Measurements from ENCODE around the gene OTULIN.

Gene OTULIN

GRCh38 chr5:14696851-14697250 lies 32.3 kb downstream of the OTULIN start:
- no peak overlapping the region for H3K4me3 ChIP-seq (ENCODE audit: low read length)
- TF ChIP-seq ZNF274 (IDR thresholded peaks at IDR 0.05; ENCODE audit: low read depth, low read length) = no peak

- TF ChIP-seq ZNF274 (IDR thresholded peaks at IDR 0.05; ENCODE audit: low read depth, low read length) = no peak
- no peak overlapping the region for H3K4me3 ChIP-seq (ENCODE audit: low read length)
Measured at GRCh38 chr5:14698495-14698894, 34.0 kb downstream of the OTULIN start.

- H3K4me3 ChIP-seq (ENCODE audit: low read length) = no peak overlapping the region
- TF ChIP-seq ZNF274 (IDR thresholded peaks at IDR 0.05; ENCODE audit: low read depth, low read length) = no peak
Measured at GRCh38 chr5:14699159-14699558, 34.6 kb downstream of the OTULIN start.

- H3K4me3 ChIP-seq (ENCODE audit: low read length) = no peak overlapping the region
- no peak for TF ChIP-seq ZNF274 (IDR thresholded peaks at IDR 0.05; ENCODE audit: low read depth, low read length)
Measured at GRCh38 chr5:14699807-14700400, 35.4 kb downstream of the OTULIN start.

- H3K4me3 ChIP-seq (ENCODE audit: low read length) = no peak overlapping the region
- TF ChIP-seq ZNF274 (IDR thresholded peaks at IDR 0.05; ENCODE audit: low read depth, low read length) = no peak
Measured at GRCh38 chr5:14700478-14701436, 36.2 kb downstream of the OTULIN start.

GRCh38 chr5:14701556-14701955 lies 37.0 kb downstream of the OTULIN start:
- TF ChIP-seq ZNF274 (IDR thresholded peaks at IDR 0.05; ENCODE audit: low read depth, low read length) = no peak
- H3K4me3 ChIP-seq (ENCODE audit: low read length) = no peak overlapping the region

GRCh38 chr5:14702238-14702839 lies 37.8 kb downstream of the OTULIN start:
- no peak for TF ChIP-seq ZNF274 (IDR thresholded peaks at IDR 0.05; ENCODE audit: low read depth, low read length)
- no peak overlapping the region for H3K4me3 ChIP-seq (ENCODE audit: low read length)

- TF ChIP-seq ZNF274 (IDR thresholded peaks at IDR 0.05; ENCODE audit: low read depth, low read length) = no peak
- H3K4me3 ChIP-seq (ENCODE audit: low read length) = no peak overlapping the region
Measured at GRCh38 chr5:14705556-14705955, 41.0 kb downstream of the OTULIN start.

GRCh38 chr5:14706615-14707021 lies 42.1 kb downstream of the OTULIN start:
- no peak for TF ChIP-seq ZNF274 (IDR thresholded peaks at IDR 0.05; ENCODE audit: low read depth, low read length)
- no peak overlapping the region for H3K4me3 ChIP-seq (ENCODE audit: low read length)

- H3K4me3 ChIP-seq (ENCODE audit: low read length) = no peak overlapping the region
- no peak for TF ChIP-seq ZNF274 (IDR thresholded peaks at IDR 0.05; ENCODE audit: low read depth, low read length)
Measured at GRCh38 chr5:14707811-14708390, 43.4 kb downstream of the OTULIN start.

GRCh38 chr5:14708551-14708950 lies 44.0 kb downstream of the OTULIN start:
- H3K4me3 ChIP-seq (ENCODE audit: low read length) = no peak overlapping the region
- TF ChIP-seq ZNF274 (IDR thresholded peaks at IDR 0.05; ENCODE audit: low read depth, low read length) = no peak

- TF ChIP-seq ZNF274 (IDR thresholded peaks at IDR 0.05; ENCODE audit: low read depth, low read length) = no peak
- H3K4me3 ChIP-seq (ENCODE audit: low read length) = no peak overlapping the region
Measured at GRCh38 chr5:14710313-14710994, 45.9 kb downstream of the OTULIN start.

- TF ChIP-seq ZNF274 (IDR thresholded peaks at IDR 0.05; ENCODE audit: low read depth, low read length) = no peak
Measured at GRCh38 chr5:14712131-14712530, 47.6 kb downstream of the OTULIN start.

GRCh38 chr5:14712666-14713065 lies 48.1 kb downstream of the OTULIN start:
- TF ChIP-seq ZNF274 (IDR thresholded peaks at IDR 0.05; ENCODE audit: low read depth, low read length) = no peak
- H3K4me3 ChIP-seq (ENCODE audit: low read length) = no peak overlapping the region

More at GRCh38 chr5:14712131-14712530, 47.6 kb downstream of the OTULIN start:
- no peak overlapping the region for H3K4me3 ChIP-seq (ENCODE audit: low read length)

Measured in GM08714 (cell line).